ENCODE results near the gene RPL38. TPM values are rescaled to one million over a fixed set of nuclear protein-coding genes. Genes with fewer than 3 reads are reported as not detected.
A peak's percentile ranks its signal among the peaks of the same experiment; 100 is the strongest.

Gene RPL38
- total RNA-seq, 3 donors from 2014 or later = 304 to 570 (median 471) TPM

DNA sequence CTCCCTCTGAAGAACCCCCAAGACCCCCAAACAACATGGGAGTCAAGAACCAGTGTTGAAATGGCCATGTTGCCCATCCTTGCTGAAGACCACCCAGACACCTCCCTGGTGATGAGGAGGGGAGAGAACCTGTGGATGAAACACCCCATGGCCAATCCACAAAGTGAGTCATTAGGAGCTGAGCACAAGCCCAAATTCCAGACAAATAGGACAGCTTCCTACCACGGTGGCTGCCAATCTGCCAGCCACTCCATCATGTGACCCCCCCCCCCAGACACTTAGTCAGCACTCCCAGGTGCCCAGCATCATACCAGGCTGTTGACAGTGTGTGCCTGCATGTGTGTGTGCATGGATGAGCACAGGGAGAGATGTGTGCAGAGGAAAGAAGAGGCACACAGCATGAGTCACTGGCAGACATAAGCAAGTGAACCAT lies 26.4 kb upstream of the RPL38 start:
- Histone ChIP-seq H3K27ac (no peak overlapping the region), H3K36me3 (no peaks in the 10 kb centered on the region), H3K4me1 (no peaks in the 10 kb centered on the region), H3K9me3 (no peaks in the 10 kb centered on the region), H3K27me3 (peaks cover 0 to 22% of the 10 kb centered on the region in 2 donors), H3K4me3 (no peak overlapping the region)
- no peak for TF ChIP-seq POLR2A (IDR thresholded peaks at IDR 0.05)
- TF ChIP-seq, protein P1, sequence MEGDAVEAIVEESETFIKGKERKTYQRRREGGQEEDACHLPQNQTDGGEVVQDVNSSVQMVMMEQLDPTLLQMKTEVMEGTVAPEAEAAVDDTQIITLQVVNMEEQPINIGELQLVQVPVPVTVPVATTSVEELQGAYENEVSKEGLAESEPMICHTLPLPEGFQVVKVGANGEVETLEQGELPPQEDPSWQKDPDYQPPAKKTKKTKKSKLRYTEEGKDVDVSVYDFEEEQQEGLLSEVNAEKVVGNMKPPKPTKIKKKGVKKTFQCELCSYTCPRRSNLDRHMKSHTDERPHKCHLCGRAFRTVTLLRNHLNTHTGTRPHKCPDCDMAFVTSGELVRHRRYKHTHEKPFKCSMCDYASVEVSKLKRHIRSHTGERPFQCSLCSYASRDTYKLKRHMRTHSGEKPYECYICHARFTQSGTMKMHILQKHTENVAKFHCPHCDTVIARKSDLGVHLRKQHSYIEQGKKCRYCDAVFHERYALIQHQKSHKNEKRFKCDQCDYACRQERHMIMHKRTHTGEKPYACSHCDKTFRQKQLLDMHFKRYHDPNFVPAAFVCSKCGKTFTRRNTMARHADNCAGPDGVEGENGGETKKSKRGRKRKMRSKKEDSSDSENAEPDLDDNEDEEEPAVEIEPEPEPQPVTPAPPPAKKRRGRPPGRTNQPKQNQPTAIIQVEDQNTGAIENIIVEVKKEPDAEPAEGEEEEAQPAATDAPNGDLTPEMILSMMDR (IDR thresholded peaks at IDR 0.05) = peak in 1 of 3 donors; percentile 4
- DNase-seq (ENCODE audit: low spot score in 2 of 2) = no peak
- intact Hi-C loops (cut with DNase I; ENCODE audit: low total_unique reads) = loop anchor here (10.0 kb wide), 1 partner anchor 752 kb away; no protein-coding TSS in a partner anchor

DNA sequence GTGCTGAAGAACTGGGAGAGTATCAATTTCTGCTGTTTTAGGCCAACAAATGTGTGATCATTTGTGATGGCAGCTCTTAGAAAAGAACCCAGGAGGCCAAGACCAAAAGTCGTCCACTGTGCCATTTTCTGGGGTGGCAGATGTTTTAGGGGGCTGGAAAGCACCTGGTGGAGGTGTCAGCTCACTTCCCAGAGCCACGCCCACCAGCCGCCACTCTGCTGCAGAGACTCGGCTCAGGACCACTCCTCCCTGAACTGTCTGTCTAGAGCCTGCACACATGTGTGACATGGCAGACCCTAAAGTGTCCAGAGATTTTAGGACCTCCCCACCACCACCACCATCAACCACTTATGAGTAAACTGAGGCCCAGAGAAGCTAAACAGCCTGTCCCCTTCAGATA lies 23.9 kb upstream of the RPL38 start:
- peaks cover 0 to 22% of the 10 kb centered on the region in 2 donors for H3K27me3 ChIP-seq
- no peak overlapping the region for H3K27ac ChIP-seq
- H3K36me3 ChIP-seq = no peaks in the 10 kb centered on the region
- intact Hi-C loops (cut with DNase I; ENCODE audit: low total_unique reads) = loop anchor here (10.0 kb wide), 1 partner anchor 755 kb away; no protein-coding TSS in a partner anchor
- no peaks in the 10 kb centered on the region for H3K9me3 ChIP-seq
- H3K4me1 ChIP-seq = no peaks in the 10 kb centered on the region
- no peak for TF ChIP-seq POLR2A (IDR thresholded peaks at IDR 0.05)
- no peak for TF ChIP-seq POLR2AphosphoS5 (IDR thresholded peaks at IDR 0.05)
- TF ChIP-seq, protein P1 (IDR thresholded peaks at IDR 0.05) = no peak
- H3K4me3 ChIP-seq = no peak overlapping the region
- DNase-seq (ENCODE audit: low spot score in 2 of 2) = no peak

DNA sequence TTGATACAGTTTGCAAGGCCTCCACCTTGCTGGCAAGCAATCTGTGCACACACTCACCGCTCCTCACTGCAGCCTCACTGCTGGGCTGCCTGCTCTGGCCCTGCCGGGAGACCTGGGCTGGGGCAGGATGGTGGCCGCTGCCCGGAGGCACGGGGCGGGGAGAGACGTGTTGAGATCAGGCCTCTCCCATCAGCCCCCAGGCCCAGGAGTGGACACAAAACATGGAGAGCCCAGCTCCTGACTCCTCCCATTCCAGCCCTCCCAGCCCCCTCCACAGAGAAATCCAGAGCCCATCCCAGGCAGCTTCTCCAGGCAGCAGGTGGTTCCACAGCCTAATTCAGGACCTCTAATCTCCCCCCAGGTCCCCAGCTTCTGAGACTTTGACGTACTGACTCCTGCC lies 23.1 kb upstream of the RPL38 start:
- TF ChIP-seq POLR2A (IDR thresholded peaks at IDR 0.05) (no peak), POLR2AphosphoS5 (IDR thresholded peaks at IDR 0.05) (no peak)
- TF ChIP-seq, protein P1 (IDR thresholded peaks at IDR 0.05) = no peak
- intact Hi-C loops (cut with DNase I; ENCODE audit: low total_unique reads) = no loop called here

DNA sequence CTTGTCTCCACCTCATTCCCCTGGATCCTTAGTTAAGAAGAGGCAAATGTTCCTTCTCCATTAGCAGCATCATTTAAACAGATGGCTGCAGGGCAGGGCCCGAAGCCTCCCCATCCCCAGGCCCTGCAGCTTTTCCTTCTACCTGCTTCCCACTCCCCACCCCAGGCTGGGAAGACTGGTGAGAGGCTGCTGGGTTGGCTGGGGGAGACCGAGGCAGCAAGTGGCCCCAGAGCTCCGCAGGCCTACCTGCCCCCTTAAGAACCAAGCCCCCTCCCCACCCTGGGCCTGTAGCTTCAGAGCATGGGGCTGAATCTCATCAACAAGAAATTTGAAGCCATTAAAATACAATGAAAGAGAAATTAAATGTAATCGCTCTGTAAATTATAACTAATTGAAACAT lies 22.1 kb upstream of the RPL38 start:
- H3K27me3 ChIP-seq = peaks cover 0 to 15% of the 10 kb centered on the region in 2 donors
- H3K36me3 ChIP-seq = no peaks in the 10 kb centered on the region
- no peak for DNase-seq (ENCODE audit: low spot score in 2 of 2)
- TF ChIP-seq POLR2AphosphoS5 (IDR thresholded peaks at IDR 0.05) = no peak
- TF ChIP-seq, protein P1 (IDR thresholded peaks at IDR 0.05) = no peak
- no peak for TF ChIP-seq POLR2A (IDR thresholded peaks at IDR 0.05)
- H3K4me3 ChIP-seq = no peak overlapping the region
- intact Hi-C loops (cut with DNase I; ENCODE audit: low total_unique reads) = no loop called here
- no peaks in the 10 kb centered on the region for H3K4me1 ChIP-seq
- H3K9me3 ChIP-seq = no peaks in the 10 kb centered on the region
- no peak overlapping the region for H3K27ac ChIP-seq

More for the DNA sequence above, 23.1 kb upstream of the RPL38 start:
- DNase-seq (ENCODE audit: low spot score in 2 of 2) = no peak
- H3K9me3 ChIP-seq = no peaks in the 10 kb centered on the region
- peaks cover 0 to 18% of the 10 kb centered on the region in 2 donors for H3K27me3 ChIP-seq
- no peak overlapping the region for H3K27ac ChIP-seq
- H3K36me3 ChIP-seq = no peaks in the 10 kb centered on the region
- H3K4me3 ChIP-seq = no peak overlapping the region
- no peaks in the 10 kb centered on the region for H3K4me1 ChIP-seq

DNA sequence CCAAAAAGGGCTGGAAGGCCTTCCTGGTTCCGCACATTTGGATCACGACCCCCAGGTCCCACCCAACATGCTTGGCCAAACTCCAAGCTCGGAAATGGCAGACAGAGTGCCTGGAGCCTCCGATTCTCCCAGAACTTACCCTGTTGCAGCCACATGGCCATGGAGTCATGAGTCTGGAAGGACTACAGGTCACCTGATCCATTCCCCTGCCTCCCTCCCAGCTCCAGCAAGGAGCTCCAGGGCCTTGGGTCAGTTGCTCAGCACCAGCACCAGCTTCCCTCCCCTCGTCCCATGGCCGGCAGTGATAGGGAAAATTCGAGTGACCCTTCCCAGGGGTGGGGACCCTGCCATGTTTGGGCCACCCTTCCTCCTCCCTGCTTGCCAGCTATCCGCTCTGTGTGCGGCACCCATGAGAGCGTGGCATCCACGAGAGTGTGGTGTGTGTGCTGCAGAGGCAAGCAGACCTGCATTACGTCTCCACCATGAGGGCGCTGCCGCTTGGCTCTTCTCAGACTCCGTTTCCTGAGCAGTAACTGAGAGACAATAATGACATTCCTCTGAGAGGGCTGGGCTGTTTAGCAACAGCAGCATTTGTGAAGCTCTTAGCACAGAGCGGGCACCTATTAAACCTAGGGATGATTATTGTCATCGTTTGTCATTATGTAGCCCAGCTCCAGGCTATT lies 21.3 kb upstream of the RPL38 start:
- Histone ChIP-seq H3K27me3 (peaks cover 0 to 21% of the 10 kb centered on the region in 2 donors), H3K27ac (no peak overlapping the region), H3K4me3 (no peak overlapping the region), H3K4me1 (no peaks in the 10 kb centered on the region), H3K9me3 (no peaks in the 10 kb centered on the region), H3K36me3 (no peaks in the 10 kb centered on the region)
- no peak for TF ChIP-seq POLR2A (IDR thresholded peaks at IDR 0.05)
- no peak for TF ChIP-seq POLR2AphosphoS5 (IDR thresholded peaks at IDR 0.05)
- DNase-seq (ENCODE audit: low spot score in 2 of 2) = no peak
- intact Hi-C loops (cut with DNase I; ENCODE audit: low total_unique reads) = no loop called here
